Ishikawa (cell line): ENCODE data around the gene WDR62.

Experiments
- CEBPB ChIP-seq: IDR thresholded peaks from 2 replicates; pipeline ENCODE4 v1.6.1; 2012
- CREB1 ChIP-seq: IDR thresholded peaks from 2 replicates; pipeline ENCODE4 v1.6.1; 2012; ENCODE audit warnings: low read depth
- EGR1 ChIP-seq: IDR thresholded peaks from 2 replicates; pipeline ENCODE4 v1.6.1; 2012
- EP300 ChIP-seq: IDR thresholded peaks from 2 replicates; pipeline ENCODE4 v1.6.1; 2012; ENCODE audit warnings: borderline replicate concordance
- FOXM1 ChIP-seq: IDR thresholded peaks from 2 replicates; pipeline ENCODE4 v1.6.1; 2012; ENCODE audit warnings: low read depth, borderline replicate concordance
- MAX ChIP-seq: IDR thresholded peaks from 2 replicates; pipeline ENCODE4 v1.6.1; 2012
- NFIC ChIP-seq: IDR thresholded peaks from 2 replicates; pipeline ENCODE4 v1.6.1; 2012
- RAD21 ChIP-seq: IDR thresholded peaks from 2 replicates; pipeline ENCODE4 v1.6.1; 2012; ENCODE audit warnings: low read depth
- REST ChIP-seq: IDR thresholded peaks from 2 replicates; pipeline ENCODE4 v1.6.1; 2012; ENCODE audit warnings: low read depth, mild to moderate bottlenecking
- TAF1 ChIP-seq: IDR thresholded peaks from 2 replicates; pipeline ENCODE4 v1.6.1; 2012; ENCODE audit warnings: low read depth, mild to moderate bottlenecking
- TCF12 ChIP-seq: IDR thresholded peaks from 2 replicates; pipeline ENCODE4 v1.6.1; 2012; ENCODE audit warnings: low read depth
- TEAD4 ChIP-seq: IDR thresholded peaks from 2 replicates; pipeline ENCODE4 v1.6.1; 2012
- USF1 ChIP-seq: IDR thresholded peaks from 2 replicates; pipeline ENCODE4 v1.6.1; 2012
- YY1 ChIP-seq: IDR thresholded peaks from 2 replicates; pipeline ENCODE4 v1.6.1; 2012; ENCODE audit warnings: low read depth
- ZBTB7A ChIP-seq: IDR thresholded peaks from 2 replicates; pipeline ENCODE4 v1.6.1; 2012; ENCODE audit warnings: low read depth

The WDR62 gene

GRCh38 chr19:36058481-36059179 lies 3.9 kb downstream of the WDR62 start:
- no peak for TF ChIP-seq NFIC
- TF ChIP-seq MAX: no peak
- TF ChIP-seq CREB1: no peak
- TF ChIP-seq FOXM1: no peak
- no peak for TF ChIP-seq TAF1
- TF ChIP-seq REST: no peak
- TF ChIP-seq TCF12: no peak
- no peak for TF ChIP-seq RAD21
- TF ChIP-seq EGR1: no peak

GRCh38 chr19:36059180-36059910 lies 4.6 kb downstream of the WDR62 start:
- no peak for TF ChIP-seq EP300
- TF ChIP-seq EGR1: no peak
- TF ChIP-seq TAF1: no peak
- no peak for TF ChIP-seq REST
- TF ChIP-seq CREB1: no peak
- no peak for TF ChIP-seq TCF12
- no peak for TF ChIP-seq ZBTB7A
- no peak for TF ChIP-seq NFIC
- TF ChIP-seq CEBPB: no peak
- TF ChIP-seq USF1: no peak
- TF ChIP-seq TEAD4: no peak
- TF ChIP-seq MAX: no peak
- no peak for TF ChIP-seq FOXM1
- TF ChIP-seq YY1: no peak
- TF ChIP-seq RAD21: no peak

- no peak for TF ChIP-seq YY1
- no peak for TF ChIP-seq TEAD4
- peak; percentile 39 for TF ChIP-seq RAD21
- TF ChIP-seq TCF12: no peak
- no peak for TF ChIP-seq NFIC
- no peak for TF ChIP-seq EGR1
These were observed 5.7 kb downstream of the WDR62 start for GRCh38 chr19:36060430-36060829.

GRCh38 chr19:36061367-36061766 lies 6.7 kb downstream of the WDR62 start:
- TF ChIP-seq TEAD4 (no peak), NFIC (no peak), REST (no peak), RAD21 (no peak), CEBPB (no peak)

- TF ChIP-seq CEBPB (no peak), RAD21 (no peak), MAX (no peak), NFIC (no peak)
These were observed 10.1 kb downstream of the WDR62 start for GRCh38 chr19:36064826-36065225.
